SK-N-SH (cell line): ENCODE measurements around the gene FAM149B1.

Experiments used
- EP300 ChIP-seq, 2 experiments: IDR thresholded peaks; 2 replicates each; pipeline versions ENCODE4 v1.4.0 to v1.6.1; 2012; ENCODE audit warnings: borderline replicate concordance in 1 of 2, low read depth in 1 of 2, low read length in 1 of 2
- FOXM1 ChIP-seq: IDR thresholded peaks from 2 replicates; pipeline ENCODE4 v1.4.0; 2012; ENCODE audit warnings: low read depth, mild to moderate bottlenecking
- GABPA ChIP-seq: IDR thresholded peaks from 2 replicates; pipeline ENCODE4 v1.4.0; 2012; ENCODE audit warnings: low read depth, mild to moderate bottlenecking
- MEF2A ChIP-seq: IDR thresholded peaks from 2 replicates; pipeline ENCODE4 v1.4.0; 2012; ENCODE audit warnings: low read depth, borderline replicate concordance
- NRF1 ChIP-seq: IDR thresholded peaks from 2 replicates; pipeline ENCODE4 v1.6.1; 2012; ENCODE audit warnings: low read depth, mild to moderate bottlenecking, low read length
- POLR2AphosphoS5 ChIP-seq: IDR thresholded peaks from 2 replicates; pipeline ENCODE4 v1.6.1; 2012; ENCODE audit warnings: low read depth, low read length
- SIN3A ChIP-seq: IDR thresholded peaks from 2 replicates; pipeline ENCODE4 v1.6.1; 2012; ENCODE audit warnings: low read depth, mild to moderate bottlenecking, low read length, moderate library complexity, borderline replicate concordance
- USF2 ChIP-seq: fragments of 150-350 bp; IDR thresholded peaks from 2 replicates; pipeline ENCODE4 v1.6.1; 2017; ENCODE audit warnings: antibody characterized with exemption, low read length, low read depth, borderline replicate concordance
- ZBTB33 ChIP-seq: IDR thresholded peaks from 2 replicates; pipeline ENCODE4 v1.4.0; 2012; ENCODE audit warnings: low read depth, borderline replicate concordance
- TF ChIP-seq, protein P1 (sequence below): fragments of 200-600 bp; sonication (generic); IDR thresholded peaks from 2 replicates; pipeline ENCODE4 v1.6.1; 2017; ENCODE audit warnings: antibody characterized with exemption, mild to moderate bottlenecking, moderate library complexity

DNA sequence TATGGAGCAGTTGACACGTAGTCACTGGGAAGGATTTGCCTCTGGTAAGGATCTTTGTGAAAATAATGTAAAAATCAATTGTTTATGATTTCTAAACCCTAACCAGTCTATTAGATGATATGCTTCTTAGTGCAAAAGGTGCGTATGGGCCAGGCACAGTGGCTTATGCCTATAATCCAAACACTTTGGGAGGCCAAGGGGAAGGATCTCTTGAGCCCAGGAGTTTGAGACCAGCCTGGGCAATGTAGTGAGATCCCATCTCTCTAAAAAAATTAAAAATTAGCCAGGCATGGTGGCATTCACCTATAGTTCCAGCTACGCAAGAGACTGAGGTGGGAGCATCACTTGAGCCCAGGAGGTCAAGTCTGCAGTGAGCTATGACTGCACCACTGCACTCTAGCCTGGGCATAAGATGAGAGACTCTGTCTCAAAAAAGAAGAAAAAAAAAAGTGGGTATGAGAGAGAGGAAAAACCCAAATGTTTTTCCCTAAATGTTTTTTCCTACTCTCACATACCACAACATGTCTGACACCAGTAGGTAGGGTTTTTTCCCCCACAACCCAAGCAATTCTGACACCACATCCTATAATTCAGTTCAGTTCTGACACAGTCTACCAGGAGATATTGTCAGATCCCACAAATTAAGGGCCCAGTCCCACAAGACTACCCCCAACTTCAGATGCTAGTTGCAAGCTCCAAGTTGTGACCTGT is 42.6 kb downstream of the FAM149B1 start:
- no peak for TF ChIP-seq MEF2A
- TF ChIP-seq GABPA: no peak
- TF ChIP-seq, protein P1, sequence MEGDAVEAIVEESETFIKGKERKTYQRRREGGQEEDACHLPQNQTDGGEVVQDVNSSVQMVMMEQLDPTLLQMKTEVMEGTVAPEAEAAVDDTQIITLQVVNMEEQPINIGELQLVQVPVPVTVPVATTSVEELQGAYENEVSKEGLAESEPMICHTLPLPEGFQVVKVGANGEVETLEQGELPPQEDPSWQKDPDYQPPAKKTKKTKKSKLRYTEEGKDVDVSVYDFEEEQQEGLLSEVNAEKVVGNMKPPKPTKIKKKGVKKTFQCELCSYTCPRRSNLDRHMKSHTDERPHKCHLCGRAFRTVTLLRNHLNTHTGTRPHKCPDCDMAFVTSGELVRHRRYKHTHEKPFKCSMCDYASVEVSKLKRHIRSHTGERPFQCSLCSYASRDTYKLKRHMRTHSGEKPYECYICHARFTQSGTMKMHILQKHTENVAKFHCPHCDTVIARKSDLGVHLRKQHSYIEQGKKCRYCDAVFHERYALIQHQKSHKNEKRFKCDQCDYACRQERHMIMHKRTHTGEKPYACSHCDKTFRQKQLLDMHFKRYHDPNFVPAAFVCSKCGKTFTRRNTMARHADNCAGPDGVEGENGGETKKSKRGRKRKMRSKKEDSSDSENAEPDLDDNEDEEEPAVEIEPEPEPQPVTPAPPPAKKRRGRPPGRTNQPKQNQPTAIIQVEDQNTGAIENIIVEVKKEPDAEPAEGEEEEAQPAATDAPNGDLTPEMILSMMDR: no peak
- TF ChIP-seq POLR2AphosphoS5: no peak
- no peak for TF ChIP-seq EP300 (IDR thresholded peaks at IDR 0.05; ENCODE audit: borderline replicate concordance in 1 of 2, low read depth in 1 of 2, low read length in 1 of 2)
- no peak for TF ChIP-seq FOXM1
- no peak for TF ChIP-seq NRF1
- no peak for TF ChIP-seq SIN3A
- no peak for TF ChIP-seq ZBTB33
- TF ChIP-seq USF2: no peak
